ENCODE measurements around the gene STXBP5L.

DNA sequence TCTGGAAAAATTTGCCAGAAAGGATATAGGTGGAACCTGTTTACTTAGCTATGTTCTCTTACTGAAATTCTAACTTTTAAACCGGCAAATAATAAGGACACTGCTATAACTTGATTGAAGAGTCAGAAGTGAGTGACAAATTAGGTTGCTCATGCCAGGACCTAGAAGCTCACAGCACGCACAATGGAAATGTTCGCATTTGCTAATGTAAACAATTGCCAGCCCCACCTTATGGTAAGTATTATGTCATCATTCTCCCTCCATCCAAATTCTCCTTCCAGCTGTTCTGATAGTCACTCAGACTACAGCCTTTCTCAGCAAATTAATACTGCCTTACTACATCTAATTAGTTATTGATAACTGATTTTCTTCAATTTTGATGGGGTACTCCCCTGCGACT is 4.8 kb upstream of the STXBP5L start:
- TF ChIP-seq POLR2A (IDR thresholded peaks at IDR 0.05; ENCODE audit: extremely low read depth, insufficient read length): no peak
- TF ChIP-seq, protein P1, sequence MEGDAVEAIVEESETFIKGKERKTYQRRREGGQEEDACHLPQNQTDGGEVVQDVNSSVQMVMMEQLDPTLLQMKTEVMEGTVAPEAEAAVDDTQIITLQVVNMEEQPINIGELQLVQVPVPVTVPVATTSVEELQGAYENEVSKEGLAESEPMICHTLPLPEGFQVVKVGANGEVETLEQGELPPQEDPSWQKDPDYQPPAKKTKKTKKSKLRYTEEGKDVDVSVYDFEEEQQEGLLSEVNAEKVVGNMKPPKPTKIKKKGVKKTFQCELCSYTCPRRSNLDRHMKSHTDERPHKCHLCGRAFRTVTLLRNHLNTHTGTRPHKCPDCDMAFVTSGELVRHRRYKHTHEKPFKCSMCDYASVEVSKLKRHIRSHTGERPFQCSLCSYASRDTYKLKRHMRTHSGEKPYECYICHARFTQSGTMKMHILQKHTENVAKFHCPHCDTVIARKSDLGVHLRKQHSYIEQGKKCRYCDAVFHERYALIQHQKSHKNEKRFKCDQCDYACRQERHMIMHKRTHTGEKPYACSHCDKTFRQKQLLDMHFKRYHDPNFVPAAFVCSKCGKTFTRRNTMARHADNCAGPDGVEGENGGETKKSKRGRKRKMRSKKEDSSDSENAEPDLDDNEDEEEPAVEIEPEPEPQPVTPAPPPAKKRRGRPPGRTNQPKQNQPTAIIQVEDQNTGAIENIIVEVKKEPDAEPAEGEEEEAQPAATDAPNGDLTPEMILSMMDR (IDR thresholded peaks at IDR 0.05; ENCODE audit: low read depth, low read length): no peak
- TF ChIP-seq MYC (IDR thresholded peaks at IDR 0.05; ENCODE audit: low read depth, low read length): no peak

All from NB4 (cell line).